Dermis blood vessel endothelial cell (primary cell): ENCODE data around the gene BACH2. TPM values are rescaled to one million over a fixed set of nuclear protein-coding genes. Genes with fewer than 3 reads are reported as not detected.
"Not testable (repeated sequence)": the region's sequence is repeated elsewhere in the genome, so short reads cannot be mapped to it uniquely, and the experiment has no call there.

ENCODE experiments used
- DNase-seq: peaks from one replicate; pipeline ENCODE4 v3.0.0; 2010
- total RNA-seq: library from RNA; depleted of rRNA; stranded (reverse); fragments of >200 nt; gene quantifications from 2 replicates; pipeline ENCODE4 v1.2.3, GENCODE V29; 2014

Gene BACH2
- total RNA-seq, 1 donor from 2014 or later = 1.2 TPM

DNA sequence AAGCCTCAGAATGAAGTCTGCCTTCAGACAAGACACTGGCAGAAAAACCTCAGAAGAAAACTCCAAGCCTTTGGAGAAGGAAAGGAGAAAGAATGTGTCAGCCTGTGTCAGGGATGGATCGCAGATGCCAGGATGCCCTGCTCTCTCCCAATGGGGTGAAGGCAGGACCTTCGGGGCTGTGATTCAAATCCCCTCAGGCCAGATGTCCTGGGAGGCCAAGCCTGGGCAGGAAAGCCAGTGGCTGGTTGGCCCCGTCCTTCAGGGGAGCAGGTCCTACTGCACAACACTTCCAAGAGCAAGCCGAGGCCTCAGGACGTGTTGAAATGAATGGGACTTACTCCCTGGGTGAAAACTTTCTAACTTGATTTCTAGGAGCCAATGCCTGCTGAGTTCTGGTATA lies 365.9 kb downstream of the BACH2 start:
- no peak for DNase-seq

DNA sequence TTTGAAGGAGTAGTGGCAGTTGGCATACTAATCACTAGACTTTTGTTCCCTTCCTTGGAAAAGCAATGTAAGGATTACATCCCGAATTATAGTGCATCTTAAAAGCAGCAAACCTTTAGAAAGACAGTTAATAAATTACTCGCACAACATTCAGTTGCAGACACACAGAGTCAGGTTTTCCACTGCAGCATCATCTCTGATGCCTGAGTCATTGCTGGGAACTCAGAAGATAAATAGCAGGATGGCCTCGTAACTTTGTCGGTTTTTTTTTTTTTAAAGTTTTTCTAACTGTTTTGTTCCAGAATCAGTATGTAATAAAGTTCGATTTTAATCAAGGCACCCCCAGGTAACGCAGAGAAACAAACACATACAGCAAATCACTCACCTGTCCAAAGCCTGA lies 368.0 kb downstream of the BACH2 start:
- peak; percentile 57 for DNase-seq

DNA sequence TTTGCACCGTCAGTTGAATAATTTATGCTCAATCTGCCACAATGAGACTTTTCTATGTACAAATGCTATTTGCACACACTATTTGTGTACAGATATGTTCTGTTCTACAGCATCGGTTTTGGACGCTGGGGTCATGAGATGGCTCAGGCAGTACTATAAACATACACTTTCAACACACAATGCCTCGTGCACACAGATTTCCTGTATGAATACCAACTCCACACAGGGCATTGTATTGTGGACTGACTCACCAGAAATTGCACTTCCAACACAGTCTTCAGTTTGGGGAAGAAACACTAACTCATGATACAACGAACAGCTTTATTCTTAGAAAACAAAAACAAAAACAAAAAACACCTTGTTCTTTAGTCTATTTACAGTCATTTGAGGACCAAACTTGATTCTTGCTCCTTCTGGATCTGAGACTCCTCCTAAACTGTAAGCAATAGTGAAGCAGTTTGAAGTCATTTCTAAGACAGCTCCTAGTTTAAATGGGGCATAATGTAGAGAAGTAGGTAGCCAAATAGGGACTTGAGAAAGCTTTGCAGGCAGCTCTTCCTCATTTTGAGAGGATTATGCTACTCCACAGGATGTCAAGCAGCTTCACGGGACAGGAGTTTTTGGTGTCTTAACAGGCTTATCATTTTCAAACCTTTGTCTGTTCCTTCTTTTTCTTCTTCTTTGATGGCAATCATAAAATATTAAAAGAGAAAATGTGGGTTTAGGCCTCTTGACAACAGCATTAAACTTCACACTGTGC lies 368.7 kb downstream of the BACH2 start:
- peak; percentile 90 for DNase-seq

DNA sequence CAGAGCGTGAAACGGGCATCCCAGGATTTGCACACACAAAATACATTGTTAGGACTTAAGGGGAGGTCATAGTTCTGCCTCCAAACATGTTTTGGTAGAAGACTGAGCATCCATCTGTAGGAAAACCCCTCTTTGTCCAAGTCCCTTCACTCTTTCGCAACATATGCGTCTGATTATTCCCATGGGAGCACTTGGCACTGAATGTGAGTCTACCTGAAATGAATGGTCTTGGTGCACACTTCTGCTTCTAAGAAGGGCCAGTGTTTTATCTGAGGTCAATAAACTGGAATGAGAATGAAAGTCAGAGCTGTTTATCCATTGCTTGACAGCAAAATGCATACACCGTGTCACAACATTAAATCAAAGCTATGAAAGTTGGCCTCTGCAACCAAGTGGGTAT lies 369.4 kb downstream of the BACH2 start:
- DNase-seq = no peak

DNA sequence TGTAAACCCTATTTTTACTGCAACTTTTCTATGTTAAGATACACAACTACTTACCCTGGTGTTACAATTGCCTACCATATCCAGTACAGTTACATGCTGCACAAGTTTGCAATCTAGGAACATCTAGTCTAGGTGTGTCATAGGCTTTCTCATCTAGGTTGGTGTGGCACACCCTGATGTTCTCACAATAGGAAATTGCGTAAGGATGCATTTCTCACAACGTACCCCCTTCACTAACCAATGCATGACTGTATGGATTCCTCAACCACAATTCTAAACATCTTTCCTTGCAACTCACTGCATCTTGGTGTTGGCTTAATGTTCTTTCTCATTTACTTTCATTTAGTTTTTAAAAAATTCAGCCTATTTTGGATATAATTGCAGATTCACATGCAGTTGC lies 370.8 kb downstream of the BACH2 start:
- DNase-seq = no peak

DNA sequence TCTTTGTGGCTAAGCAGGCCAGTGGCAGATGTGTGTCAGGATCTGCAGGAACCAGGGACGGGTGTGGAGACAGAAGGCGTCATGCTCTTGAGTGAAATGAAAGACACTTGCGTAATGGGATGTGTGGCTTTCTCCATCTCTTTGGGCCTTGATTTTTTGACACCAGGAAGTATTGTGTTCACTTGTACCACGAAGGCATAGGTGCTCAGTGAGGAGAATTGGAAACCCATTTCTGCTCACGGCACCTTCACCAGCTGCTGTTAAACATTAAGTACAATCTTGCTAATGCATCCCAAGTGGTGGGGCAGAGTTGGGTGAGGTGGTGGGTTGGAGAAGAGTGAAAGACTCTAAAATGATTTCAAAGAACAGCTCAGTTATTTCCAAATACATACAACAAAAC lies 372.4 kb downstream of the BACH2 start:
- no peak for DNase-seq

DNA sequence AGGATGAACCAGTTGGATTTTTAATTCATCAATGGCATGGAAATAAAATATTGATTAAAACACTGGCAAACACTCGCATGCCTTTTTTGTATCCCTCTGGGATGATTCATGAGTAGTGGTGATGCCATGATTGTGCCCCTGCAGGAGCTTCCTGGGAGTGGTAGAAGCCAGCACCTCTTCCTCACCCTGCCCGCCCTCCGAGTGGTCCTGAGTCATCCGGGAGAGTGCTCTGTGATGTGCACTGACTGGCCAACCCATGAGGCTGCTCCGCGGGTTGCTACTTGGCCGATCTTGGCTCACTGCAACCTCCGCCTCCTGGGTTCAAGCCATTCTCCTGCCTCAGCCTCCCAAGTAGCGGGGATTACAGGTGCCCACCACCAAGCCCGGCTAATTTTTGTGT lies 375.0 kb downstream of the BACH2 start:
- DNase-seq = no peak

DNA sequence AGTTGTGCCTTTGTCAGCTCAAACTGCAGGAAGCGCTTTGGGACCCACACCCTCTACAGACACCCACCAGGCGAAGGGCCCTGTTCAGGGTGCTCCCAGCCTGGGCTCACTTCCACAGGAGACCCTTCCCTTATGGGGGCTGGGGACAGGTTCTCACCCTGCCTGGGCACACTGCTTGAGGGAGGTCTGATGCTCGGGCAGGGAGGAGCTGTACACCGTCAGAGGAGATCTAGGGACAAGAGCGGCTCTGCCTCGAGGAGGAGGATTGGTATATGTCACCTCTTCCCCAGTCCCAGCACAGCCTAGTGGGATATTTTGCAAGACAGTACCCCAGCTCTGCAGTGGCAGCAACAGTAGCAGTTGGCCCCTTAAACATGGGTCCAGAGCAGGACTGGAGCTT lies 375.4 kb downstream of the BACH2 start:
- no peak for DNase-seq

DNA sequence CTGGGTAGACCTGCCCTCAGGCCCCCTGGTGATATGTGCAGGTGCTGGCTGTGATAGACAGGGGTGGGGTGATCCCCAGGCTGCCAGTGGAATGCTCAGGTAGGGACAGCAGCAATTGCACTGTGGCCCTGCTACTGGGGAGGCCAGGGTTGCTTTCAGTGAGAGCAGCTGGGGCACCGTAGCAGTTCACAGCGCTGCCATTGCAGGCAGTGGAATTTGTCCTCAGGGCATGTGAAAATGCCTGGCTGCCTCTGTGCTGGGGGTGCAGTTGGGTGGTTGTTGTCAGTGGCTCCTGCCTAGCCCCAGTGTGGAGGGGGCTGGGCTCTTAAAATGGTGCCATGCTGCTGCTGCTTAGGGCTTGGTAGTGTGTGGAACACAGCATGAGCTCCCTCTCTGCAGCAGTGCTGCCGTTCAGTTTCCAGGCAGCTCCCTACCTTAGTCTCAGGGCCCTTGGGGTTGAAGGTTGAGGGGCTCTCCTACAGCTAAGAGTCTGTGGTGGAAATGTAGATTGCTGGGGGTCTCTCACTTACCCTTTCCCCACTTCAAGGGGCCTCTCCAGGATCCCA lies 378.8 kb downstream of the BACH2 start:
- DNase-seq = no peak

DNA sequence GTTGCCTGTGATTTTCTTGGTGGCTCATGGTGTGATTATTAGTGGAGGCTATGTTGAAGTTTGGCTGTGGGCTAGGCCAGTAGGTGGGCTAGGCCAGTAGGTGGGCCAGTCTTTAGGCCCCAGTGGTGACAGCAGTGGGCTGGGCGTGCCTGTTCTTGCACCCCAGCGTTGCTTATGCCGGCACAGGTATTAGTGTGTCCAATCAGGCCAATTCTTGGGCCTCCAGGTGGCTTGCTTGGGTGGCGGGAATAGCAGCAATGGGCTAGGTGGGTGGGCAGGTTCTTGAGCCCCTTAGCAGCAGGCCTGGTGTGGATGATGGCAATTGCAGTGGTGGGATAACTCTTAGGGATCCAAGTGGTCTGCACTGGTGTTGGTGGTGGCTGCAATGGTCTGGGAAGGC lies 379.4 kb downstream of the BACH2 start:
- no peak for DNase-seq

DNA sequence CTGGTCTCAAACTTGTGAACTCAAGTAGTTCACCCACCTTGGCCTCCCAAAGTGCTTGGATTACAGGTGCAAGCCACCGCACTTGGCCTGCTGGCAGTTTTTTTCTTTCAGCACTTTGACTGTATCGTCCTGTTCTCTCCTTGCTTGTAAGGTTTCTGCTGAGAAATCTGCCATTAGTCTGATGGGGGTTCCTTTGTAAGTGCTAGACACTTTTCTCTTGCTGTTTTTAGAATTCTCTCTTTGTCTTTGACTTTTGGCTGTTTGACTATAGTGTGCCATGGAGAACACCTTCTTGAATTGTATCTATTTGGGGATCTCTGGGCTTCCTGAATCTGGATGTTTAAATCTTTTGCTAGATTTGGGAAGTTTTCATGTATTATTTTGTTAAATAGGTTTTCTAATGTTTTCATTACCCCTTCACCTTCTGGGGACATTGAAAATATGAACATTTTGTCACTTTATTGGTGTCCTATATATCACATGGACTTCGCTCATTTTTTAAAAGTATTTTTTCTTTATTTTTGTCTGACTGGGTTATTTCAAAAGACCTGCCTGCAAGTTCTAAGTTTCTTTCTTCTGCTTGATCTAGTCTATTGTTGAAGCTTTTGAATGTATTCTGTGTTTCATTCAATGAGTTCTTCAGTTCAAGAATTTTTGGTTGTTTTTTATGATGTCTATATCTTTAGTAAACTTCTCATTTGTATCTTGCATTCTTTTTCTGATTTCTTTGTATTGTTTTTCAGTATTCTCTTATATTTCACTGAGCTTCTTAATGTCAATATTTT lies 380.3 kb downstream of the BACH2 start:
- DNase-seq = no peak

DNA sequence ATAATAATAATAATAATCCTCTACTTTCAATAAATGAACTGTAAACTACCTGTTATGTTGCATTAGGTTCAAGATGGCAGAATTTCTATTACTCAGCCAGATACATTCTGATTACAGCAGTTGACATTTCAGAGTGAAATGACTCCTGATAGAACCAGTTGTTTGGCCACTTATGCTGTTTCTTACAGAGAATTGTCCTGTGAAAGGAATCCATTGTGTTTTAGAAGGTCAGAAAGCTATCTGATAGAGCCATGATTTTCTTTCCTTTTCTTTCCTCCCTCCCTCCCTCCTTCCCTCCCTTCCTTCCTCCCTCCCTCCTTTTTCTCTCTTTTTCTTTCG lies 385.8 kb downstream of the BACH2 start:
- DNase-seq = no peak

DNA sequence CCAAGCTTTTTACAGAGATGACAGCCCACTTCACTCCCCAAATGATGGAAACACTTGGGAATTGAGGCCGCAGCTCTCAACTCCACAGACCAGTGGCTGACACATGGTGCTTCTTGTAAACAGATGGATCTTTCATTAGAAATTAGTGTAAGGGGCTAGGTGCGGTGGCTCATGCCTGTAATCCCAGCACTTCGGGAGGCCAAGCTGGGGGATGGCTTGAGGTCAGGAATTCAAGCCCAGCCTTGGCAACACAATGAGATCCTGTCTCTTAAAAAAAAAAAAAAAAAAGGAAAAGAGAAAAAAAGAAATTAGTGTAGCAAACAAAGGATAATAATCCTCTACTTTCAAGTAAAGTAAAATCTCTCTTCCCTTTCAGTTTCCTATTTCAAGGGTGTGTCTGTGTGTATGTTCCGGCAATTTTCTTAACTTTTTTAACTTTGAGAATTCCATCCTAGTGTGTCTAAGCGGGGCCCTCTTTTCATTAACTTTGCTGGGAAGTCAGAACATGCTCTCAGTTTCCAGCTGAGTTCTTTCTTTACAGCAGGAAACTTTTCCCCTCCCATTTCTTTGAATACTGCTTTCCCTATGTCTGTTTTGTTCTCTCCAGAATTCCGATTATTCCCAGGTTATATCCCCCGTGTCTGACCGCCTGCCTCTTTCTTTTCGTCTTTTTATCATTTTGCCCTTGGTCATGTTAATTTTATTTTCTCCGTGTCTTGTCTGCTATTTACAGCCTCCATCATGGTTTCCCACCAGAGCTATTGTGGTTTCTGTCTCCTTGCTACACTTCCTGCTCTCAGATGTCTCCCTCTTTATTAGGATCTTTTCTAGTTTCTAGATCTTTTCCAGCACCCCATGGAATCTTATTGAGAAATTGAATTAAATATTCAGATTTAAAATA lies 386.4 kb downstream of the BACH2 start:
- not testable (repeated sequence) for DNase-seq

DNA sequence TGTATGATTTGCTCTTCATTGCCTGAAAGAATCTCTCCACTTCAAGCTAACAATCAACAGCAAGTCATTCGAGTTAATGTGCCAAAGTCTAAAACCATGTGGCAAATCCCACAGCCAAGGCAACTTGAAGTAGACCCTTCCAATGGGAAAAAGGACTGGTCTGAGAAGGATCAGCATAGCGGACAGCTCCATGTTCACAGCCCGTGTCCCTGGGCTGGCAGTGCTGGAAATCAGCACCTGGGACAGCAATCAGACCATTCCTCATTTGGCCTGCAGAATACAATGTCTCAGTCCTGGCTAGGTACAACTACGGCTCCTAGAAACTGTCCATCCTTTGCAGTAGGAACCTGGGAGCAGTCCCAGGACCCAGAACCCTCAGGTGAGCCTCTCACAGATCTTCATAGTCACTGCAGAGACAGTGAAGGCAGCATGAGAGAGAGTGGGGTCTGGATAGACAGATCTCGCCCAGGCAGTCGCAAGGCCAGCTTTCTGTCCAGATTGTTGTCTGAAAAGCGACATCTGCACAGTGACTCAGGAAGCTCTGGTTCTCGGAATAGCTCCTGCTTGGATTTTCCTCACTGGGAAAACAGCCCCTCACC lies 401.3 kb downstream of the BACH2 start:
- DNase-seq = peak; percentile 76

DNA sequence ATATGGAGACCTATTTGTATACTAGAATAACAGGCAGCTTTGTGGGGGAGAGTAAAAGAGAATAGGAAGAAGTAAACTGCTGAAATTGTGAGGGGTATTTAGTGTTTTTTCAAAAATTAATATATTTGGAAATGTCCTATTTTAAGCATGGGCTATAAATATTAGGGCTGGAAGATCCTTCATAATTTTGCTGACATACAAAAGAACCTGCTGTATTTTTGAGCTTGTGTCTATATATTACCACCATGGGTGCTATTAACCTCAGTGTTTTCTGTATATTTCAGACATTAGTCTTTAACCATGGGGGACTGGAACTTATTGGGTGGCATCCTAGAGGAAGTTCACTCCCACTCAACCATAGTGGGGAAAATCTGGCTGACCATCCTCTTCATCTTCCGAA lies 402.5 kb downstream of the BACH2 start, which contains the start of gene GJA10:
TSS of gene GJA10 (plus strand) at position 301 of the 400 bp plus-strand sequence. CDS start at position 301, 0 bp downstream.
- no peak for DNase-seq

DNA sequence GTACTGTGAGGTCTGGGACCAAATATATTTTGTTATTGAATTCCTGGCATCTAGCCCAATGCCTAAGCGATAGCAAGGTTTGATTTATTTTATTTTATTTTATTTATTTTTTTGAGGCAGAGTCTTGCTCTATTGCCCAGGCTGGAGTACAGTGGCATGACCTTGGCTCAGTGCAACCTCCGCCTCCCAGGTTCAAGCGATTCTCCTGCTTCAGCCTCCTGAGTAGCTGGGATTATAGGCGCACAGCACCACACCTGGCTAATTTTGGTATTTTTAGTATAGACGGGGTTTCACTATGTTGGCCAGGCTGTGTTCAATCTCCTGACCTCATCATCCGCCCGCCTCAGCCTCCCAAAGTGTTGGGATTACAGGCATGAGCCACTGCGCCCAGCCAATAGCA lies 404.1 kb downstream of the BACH2 start:
- DNase-seq = not testable (repeated sequence)

DNA sequence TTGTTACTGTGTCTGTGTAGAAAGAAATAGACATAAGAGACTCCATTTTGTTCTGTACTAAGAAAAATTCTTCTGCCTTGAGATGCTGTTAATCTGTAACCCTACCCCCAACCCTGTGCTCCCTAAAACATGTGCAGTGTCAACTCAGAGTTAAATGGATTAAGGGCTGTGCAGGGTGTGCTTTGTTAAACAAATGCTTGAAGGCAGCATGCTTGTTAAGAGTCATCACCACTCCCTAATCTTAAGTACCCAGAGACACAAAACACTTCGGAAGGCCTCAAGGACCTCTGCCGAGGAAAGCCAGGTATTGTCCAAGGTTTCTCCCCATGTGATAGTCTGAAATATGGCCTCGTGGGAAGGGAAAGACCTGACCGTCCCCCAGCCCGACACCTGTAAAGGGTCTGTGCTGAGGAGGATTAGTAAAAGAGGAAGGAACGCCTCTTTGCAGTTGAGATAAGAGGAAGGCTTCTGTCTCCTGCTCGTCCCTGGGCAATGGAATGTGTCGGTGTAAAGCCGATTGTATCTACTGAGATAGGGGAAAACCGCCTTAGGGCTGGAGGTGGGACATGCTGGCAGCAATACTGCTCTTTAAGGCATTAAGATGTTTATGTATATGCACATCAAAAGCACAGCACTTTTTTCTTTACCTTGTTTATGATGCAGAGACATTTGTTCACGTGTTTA lies 405.7 kb downstream of the BACH2 start:
- not testable (repeated sequence) for DNase-seq

DNA sequence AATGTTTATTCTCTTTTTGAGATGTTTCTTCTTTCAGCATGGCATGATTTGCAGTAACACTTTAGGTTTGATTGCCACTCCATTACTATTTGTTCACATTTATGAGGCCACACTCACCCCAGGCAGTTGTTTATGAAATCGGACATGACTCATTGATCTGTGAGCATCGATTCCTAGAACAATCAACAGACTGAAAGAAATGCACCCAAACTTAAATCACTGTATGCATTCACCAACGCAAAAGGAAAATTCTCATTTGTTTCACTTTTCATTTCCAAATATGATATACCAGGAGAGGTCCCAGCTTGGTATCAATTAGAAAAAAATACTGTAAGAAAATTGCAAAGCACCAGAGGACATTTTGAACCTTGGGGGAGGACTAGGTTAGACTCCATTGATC lies 407.8 kb downstream of the BACH2 start:
- no peak for DNase-seq

DNA sequence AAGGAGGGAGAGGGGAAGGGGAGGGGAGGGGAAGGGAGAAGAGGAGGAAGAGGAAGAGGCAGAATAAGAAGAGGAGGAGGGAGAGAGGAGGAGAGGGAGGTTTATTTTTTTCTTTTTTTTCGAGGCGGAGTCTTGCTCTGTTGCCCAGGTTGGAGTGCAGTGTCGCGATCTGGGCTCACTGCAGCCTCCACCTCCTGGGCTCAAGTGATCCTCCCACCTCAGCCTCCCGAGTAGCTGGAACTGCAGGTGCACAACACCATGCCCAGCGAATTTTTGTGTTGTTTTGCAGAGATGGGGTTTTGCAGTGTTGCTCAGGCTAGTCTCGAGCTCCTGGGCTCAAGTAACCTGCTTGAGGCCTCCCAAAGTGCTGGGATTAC lies 408.5 kb downstream of the BACH2 start:
- DNase-seq = no peak

DNA sequence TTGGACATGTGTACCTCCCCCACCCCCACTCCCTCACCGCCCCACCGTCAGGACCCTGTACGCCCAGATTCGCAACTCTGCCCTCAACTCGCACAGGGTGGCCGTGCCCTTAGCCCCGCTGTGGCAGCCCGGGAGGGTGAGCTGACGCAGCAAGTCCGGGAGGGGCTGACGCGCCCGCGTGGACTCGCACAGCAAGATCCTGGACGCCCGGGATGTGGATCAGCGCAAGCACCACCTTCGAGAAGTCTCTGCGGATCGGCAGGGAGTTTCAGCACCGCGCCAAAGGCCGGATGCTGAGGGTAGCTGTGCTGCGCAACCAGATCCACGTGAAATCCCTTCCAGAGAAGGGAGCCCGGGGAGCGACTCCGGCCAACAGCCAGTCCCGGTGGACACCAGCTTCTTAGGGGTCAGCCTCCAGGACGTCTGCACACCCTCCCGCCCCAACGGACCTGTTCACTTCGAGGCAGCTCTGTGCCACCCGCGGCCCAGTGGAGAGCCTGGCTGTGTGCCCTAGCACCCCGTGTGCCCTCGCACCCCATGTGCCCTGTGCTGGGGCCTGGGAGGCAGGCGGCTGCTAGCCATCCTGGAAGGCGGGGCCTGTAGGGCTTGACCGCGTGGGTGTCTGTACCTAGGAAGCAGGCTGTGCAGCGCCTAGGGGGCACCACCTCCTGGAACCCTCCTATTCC lies 409.0 kb downstream of the BACH2 start:
- peak; percentile 5 for DNase-seq
